MCF 10A (cell line): ENCODE data around the gene C1QTNF1. TPM values are rescaled to one million over a fixed set of nuclear protein-coding genes. Genes with fewer than 3 reads are reported as not detected.

Source experiments
- BruUV-seq: library from RNA; stranded (reverse); fragments of 400-500 nt; replicated peaks from 2 replicates; lab custom pipeline; 2021; lab: Mats Ljungman, UMichigan
- CTCF ChIA-PET: fragments of 300-600 bp; sonication (Branson Sonifier 250); formaldehyde crosslinking; extraction: SDS; loops from one replicate; lab custom pipeline; 2021; ENCODE audit warnings: antibody characterized with exemption, inconsistent platforms; lab: Yijun Ruan, JAX
- POLR2A ChIA-PET: fragments of 300-600, 350-650 bp; sonication (Branson Sonifier 250); formaldehyde crosslinking; extraction: SDS; loops from one replicate; lab custom pipeline; 2020; ENCODE audit warnings: antibody characterized with exemption, inconsistent platforms; lab: Yijun Ruan, JAX
- DNase-seq: peaks from one replicate; pipeline ENCODE4 v3.0.0-alpha.2; 2018; ENCODE audit not compliant: unreplicated experiment
- H3K27ac Mint-ChIP-seq: one replicate; pipeline ENCODE4 v1.8.0; 2022; ENCODE audit warnings: mild to moderate bottlenecking, low read depth, mixed read lengths; ENCODE audit not compliant: unreplicated experiment
- H3K27me3 Mint-ChIP-seq: one replicate; pipeline ENCODE4 v1.8.0; 2022; ENCODE audit warnings: mixed read lengths; ENCODE audit not compliant: insufficient read depth, unreplicated experiment
- H3K36me3 Mint-ChIP-seq: one replicate; pipeline ENCODE4 v1.8.0; 2022; ENCODE audit warnings: mild to moderate bottlenecking, moderate library complexity, mixed read lengths; ENCODE audit not compliant: insufficient read depth, unreplicated experiment
- H3K4me1 Mint-ChIP-seq: one replicate; pipeline ENCODE4 v1.8.0; 2022; ENCODE audit warnings: mixed read lengths; ENCODE audit not compliant: insufficient read depth, unreplicated experiment
- H3K4me3 Mint-ChIP-seq: one replicate; pipeline ENCODE4 v1.8.0; 2022; ENCODE audit warnings: mild to moderate bottlenecking, moderate library complexity, mixed read lengths; ENCODE audit not compliant: unreplicated experiment
- H3K9me3 Mint-ChIP-seq: one replicate; pipeline ENCODE4 v1.8.0; 2022; ENCODE audit warnings: mixed read lengths; ENCODE audit not compliant: unreplicated experiment
- CTCF ChIP-seq: fragments of 200-600 bp; IDR thresholded peaks from one replicate; pipeline ENCODE4 v1.8.0; 2022; ENCODE audit warnings: antibody characterized with exemption, mild to moderate bottlenecking; ENCODE audit not compliant: unreplicated experiment
- intact Hi-C: fragments of 100-400 bp; cut with micrococcal nuclease; formaldehyde crosslinking; loops from 2 replicates; pipeline ENCODE4 v1.14.1; 2022
- total RNA-seq: library from RNA; stranded (reverse); gene quantifications from 2 replicates; pipeline ENCODE4 v1.2.3, GENCODE V29; 2022

Gene C1QTNF1
- total RNA-seq, 1 experiment from 2014 or later: 3.0 TPM

GRCh38 chr17:79048826-79049755 is 25.1 kb downstream of the C1QTNF1 start:
- POLR2A ChIA-PET: no interaction called here
- Mint-ChIP-seq H3K9me3 (peaks cover 5% of the 10 kb centered on the region), H3K4me3 (no peak overlapping the region), H3K36me3 (no peaks in the 10 kb centered on the region), H3K4me1 (peaks cover 19% of the 10 kb centered on the region), H3K27me3 (peaks cover 28% of the 10 kb centered on the region), H3K27ac (no peak overlapping the region)
- no TSS peak for BruUV-seq
- intact Hi-C loops: no loop called here
- DNase-seq: no peak
- CTCF ChIA-PET: interaction anchor here (0.6 to 7.2 kb wide), 6 partner anchors 8 to 343 kb away, joined by 3 to 73 read pairs (median 4); no protein-coding TSS in a partner anchor
- TF ChIP-seq CTCF: no peak

DNA sequence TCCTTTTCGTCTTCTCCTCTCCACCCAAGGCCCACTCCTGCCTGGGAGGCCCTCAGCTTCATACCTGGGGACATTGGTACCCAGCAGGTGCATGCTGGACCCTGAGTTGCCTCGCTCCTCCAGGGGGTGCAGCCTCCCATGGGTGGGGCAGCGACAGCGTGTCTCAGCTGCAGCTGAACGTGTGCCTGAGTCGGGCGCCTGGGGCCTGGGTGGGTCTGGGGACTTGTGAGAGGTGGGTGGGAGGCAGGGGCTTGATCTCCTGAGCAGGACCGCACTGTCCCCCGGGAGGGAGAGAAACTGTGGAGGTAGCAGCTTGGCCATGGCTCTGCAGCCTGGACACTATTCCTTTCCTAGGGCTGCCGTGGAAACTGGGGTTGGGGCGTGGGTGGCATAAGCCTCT is 25.9 kb downstream of the C1QTNF1 start:
- H3K4me3 Mint-ChIP-seq: no peak overlapping the region
- H3K4me1 Mint-ChIP-seq: peaks cover 17% of the 10 kb centered on the region
- H3K27ac Mint-ChIP-seq: no peak overlapping the region
- CTCF ChIA-PET: interaction anchor here (0.6 to 7.2 kb wide), 4 partner anchors 9 to 65 kb away, joined by 3 to 73 read pairs (median 4); no protein-coding TSS in a partner anchor
- no peak for TF ChIP-seq CTCF
- BruUV-seq: no TSS peak
- no peak for DNase-seq
- intact Hi-C loops: no loop called here
- H3K36me3 Mint-ChIP-seq: no peaks in the 10 kb centered on the region
- H3K27me3 Mint-ChIP-seq: peaks cover 20% of the 10 kb centered on the region
- POLR2A ChIA-PET: interaction anchor here (0.7 kb wide), 1 partner anchor 10 kb away, joined by 5 read pairs; no protein-coding TSS in a partner anchor
- peaks cover 12% of the 10 kb centered on the region for H3K9me3 Mint-ChIP-seq

DNA sequence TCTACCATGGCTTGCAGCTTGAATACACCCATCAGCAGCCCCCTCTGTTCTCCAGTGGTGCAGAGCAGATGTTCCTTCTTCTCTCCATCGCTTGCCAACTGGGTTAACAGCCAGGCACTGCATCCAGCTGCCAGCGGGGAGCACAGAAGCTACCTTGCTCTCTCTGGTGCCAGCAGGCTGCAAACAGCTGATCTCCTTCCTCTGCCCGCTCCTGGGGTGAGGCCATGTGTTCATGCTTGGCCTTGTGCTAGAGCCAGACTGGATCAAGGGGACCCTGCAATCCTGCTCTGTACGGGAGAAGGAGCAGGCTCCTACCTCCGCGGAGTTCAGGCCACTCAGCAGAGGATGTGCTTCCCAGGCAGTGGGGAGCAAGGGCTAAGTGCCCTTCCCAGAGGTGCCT is 26.6 kb downstream of the C1QTNF1 start:
- peaks cover 12% of the 10 kb centered on the region for H3K9me3 Mint-ChIP-seq
- no peaks in the 10 kb centered on the region for H3K36me3 Mint-ChIP-seq
- no TSS peak for BruUV-seq
- H3K27ac Mint-ChIP-seq: no peak overlapping the region
- H3K27me3 Mint-ChIP-seq: peaks cover 13% of the 10 kb centered on the region
- no peak overlapping the region for H3K4me3 Mint-ChIP-seq
- ChIA-PET CTCF (interaction anchor here (0.7 to 7.2 kb wide), 3 partner anchors 32 to 342 kb away, joined by 3 to 73 read pairs (median 6); no protein-coding TSS in a partner anchor), POLR2A (interaction anchor here (0.7 kb wide), 1 partner anchor 10 kb away, joined by 5 read pairs; no protein-coding TSS in a partner anchor)
- intact Hi-C loops: no loop called here
- no peak for DNase-seq
- H3K4me1 Mint-ChIP-seq: peaks cover 10% of the 10 kb centered on the region
- TF ChIP-seq CTCF: no peak

GRCh38 chr17:79051306-79051705 is 27.3 kb downstream of the C1QTNF1 start:
- peaks cover 12% of the 10 kb centered on the region for H3K27me3 Mint-ChIP-seq
- no peak overlapping the region for H3K27ac Mint-ChIP-seq
- BruUV-seq: no TSS peak
- POLR2A ChIA-PET: interaction anchor here (0.5 kb wide), 1 partner anchor 29 kb away, joined by 3 read pairs; no protein-coding TSS in a partner anchor
- peaks cover 5% of the 10 kb centered on the region for H3K4me1 Mint-ChIP-seq
- CTCF ChIA-PET: interaction anchor here (0.6 to 0.9 kb wide), 3 partner anchors 31 to 341 kb away, joined by 3 to 6 read pairs (median 3); no protein-coding TSS in a partner anchor
- intact Hi-C loops: no loop called here
- no peak for DNase-seq
- no peaks in the 10 kb centered on the region for H3K36me3 Mint-ChIP-seq
- TF ChIP-seq CTCF: no peak
- H3K4me3 Mint-ChIP-seq: no peak overlapping the region
- H3K9me3 Mint-ChIP-seq: peaks cover 12% of the 10 kb centered on the region
